ENCODE measurements around the gene LSM14B.

The LSM14B gene

GRCh38 chr20:62183426-62184142 lies 61.3 kb downstream of the LSM14B start:
- DNase-seq (ENCODE audit: low read depth), result peak; percentile 6

All from EH (cell line).